ENCODE results near the gene AHI1. TPM values are rescaled to one million over a fixed set of nuclear protein-coding genes. Genes with fewer than 3 reads are reported as not detected.

AHI1 gene
- polyA plus RNA-seq, 1 of the 3 experiments (the other 2 are of a cell fraction), result 7.3 TPM

GRCh38 chr6:135251498-135252441 is 245.8 kb downstream of the AHI1 start:
- Histone ChIP-seq H3K9ac (no peak overlapping the region), H3K9me2 (no peaks in the 10 kb centered on the region), H4K20me1 (ENCODE audit: insufficient read depth) (no peaks in the 10 kb centered on the region), H3K36me3 (replicated peaks in 1 of 2; ENCODE audit: control insufficient read depth in 1 of 2, insufficient read depth in 2 of 2, low read length in 1 of 2) (no peaks in the 10 kb centered on the region), H3K79me2 (ENCODE audit: insufficient read depth) (no peaks in the 10 kb centered on the region), H3K4me1 (ENCODE audit: control insufficient read depth in 1 of 2, insufficient read depth in 2 of 2, low read depth in 1 of 2, low read length in 1 of 2) (no peaks in the 10 kb centered on the region), H3K27ac (ENCODE audit: low read depth in 2 of 2, low read length in 1 of 2) (peak overlapping the region in 1 of 2 experiments; percentile 42; a peak in 2 of 4 replicates), H3K9me3 (no peaks in the 10 kb centered on the region), H3K4me2 (no peak overlapping the region; the same call in 1 of the 2 replicates), H2AFZ (ENCODE audit: low read depth) (peak overlapping the region; percentile 63; the same call in 1 of the 2 replicates), H3K27me3 (ENCODE audit: insufficient read depth) (no peaks in the 10 kb centered on the region), H3K4me3 (ENCODE audit: low read depth in 2 of 2, low read length in 1 of 2) (no peak overlapping the region), H3F3A (replicated peaks; ENCODE audit: insufficient read depth) (peaks cover 6% of the 10 kb centered on the region)
- TF ChIP-seq USF2 (IDR thresholded peaks at IDR 0.05; ENCODE audit: borderline replicate concordance, low read depth, low read length), result no peak
- no peak for TF ChIP-seq SMC3 (IDR thresholded peaks at IDR 0.05; ENCODE audit: low read depth, low read length)
- TF ChIP-seq SIN3A (IDR thresholded peaks at IDR 0.05; ENCODE audit: borderline replicate concordance, low read depth, low read length), result no peak
- TF ChIP-seq ELF1 (IDR thresholded peaks at IDR 0.05), result no peak
- no peak for TF ChIP-seq RXRA (IDR thresholded peaks at IDR 0.05; ENCODE audit: borderline replicate concordance, low read depth)
- no peak for TF ChIP-seq RAD21 (IDR thresholded peaks at IDR 0.05; ENCODE audit: low read length)
- no peak for TF ChIP-seq FOSL2 (IDR thresholded peaks at IDR 0.05; ENCODE audit: borderline replicate concordance, low read depth)
- TF ChIP-seq, protein P1, sequence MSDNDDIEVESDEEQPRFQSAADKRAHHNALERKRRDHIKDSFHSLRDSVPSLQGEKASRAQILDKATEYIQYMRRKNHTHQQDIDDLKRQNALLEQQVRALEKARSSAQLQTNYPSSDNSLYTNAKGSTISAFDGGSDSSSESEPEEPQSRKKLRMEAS (IDR thresholded peaks at IDR 0.05; ENCODE audit: low read depth), result no peak
- TF ChIP-seq GABPA (IDR thresholded peaks at IDR 0.05; ENCODE audit: low read depth), result no peak
- TF ChIP-seq, protein P2, sequence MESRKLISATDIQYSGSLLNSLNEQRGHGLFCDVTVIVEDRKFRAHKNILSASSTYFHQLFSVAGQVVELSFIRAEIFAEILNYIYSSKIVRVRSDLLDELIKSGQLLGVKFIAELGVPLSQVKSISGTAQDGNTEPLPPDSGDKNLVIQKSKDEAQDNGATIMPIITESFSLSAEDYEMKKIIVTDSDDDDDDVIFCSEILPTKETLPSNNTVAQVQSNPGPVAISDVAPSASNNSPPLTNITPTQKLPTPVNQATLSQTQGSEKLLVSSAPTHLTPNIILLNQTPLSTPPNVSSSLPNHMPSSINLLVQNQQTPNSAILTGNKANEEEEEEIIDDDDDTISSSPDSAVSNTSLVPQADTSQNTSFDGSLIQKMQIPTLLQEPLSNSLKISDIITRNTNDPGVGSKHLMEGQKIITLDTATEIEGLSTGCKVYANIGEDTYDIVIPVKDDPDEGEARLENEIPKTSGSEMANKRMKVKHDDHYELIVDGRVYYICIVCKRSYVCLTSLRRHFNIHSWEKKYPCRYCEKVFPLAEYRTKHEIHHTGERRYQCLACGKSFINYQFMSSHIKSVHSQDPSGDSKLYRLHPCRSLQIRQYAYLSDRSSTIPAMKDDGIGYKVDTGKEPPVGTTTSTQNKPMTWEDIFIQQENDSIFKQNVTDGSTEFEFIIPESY (IDR thresholded peaks at IDR 0.05; ENCODE audit: borderline replicate concordance, low read depth), result no peak
- no peak for TF ChIP-seq REST (IDR thresholded peaks at IDR 0.05; ENCODE audit: low read depth, low read length)
- no peak for TF ChIP-seq FOXM1 (IDR thresholded peaks at IDR 0.05; ENCODE audit: low read depth)
- TF ChIP-seq IRF3 (IDR thresholded peaks at IDR 0.05; ENCODE audit: low read depth, low read length), result no peak
- TF ChIP-seq MEF2A (IDR thresholded peaks at IDR 0.05; ENCODE audit: borderline replicate concordance, low read depth), result no peak
- no peak for TF ChIP-seq CHD2 (IDR thresholded peaks at IDR 0.05; ENCODE audit: low read length, partially characterized antibody)
- ChIA-PET CTCF (no interaction called here), POLR2A (no interaction called here)
- 81% methylated on average over 13 of the region's 13 CpGs for WGBS (ENCODE audit: low lambda C conversion rate)
- DNase-seq, result no peak
